ENCODE results near the gene LRBA. TPM values are rescaled to one million over a fixed set of nuclear protein-coding genes. Genes with fewer than 3 reads are reported as not detected.

The LRBA gene
- total and polyA plus RNA-seq, 8 donors = 7.3 to 156 (median 73.9) TPM

GRCh38 chr4:150990993-150991392 lies 24.1 kb downstream of the LRBA start:
- H3K9me3 ChIP-seq = no peaks in the 10 kb centered on the region
- intact Hi-C loops (cut with DNase I; ENCODE audit: low total_unique reads) = no loop called here
- no peak for TF ChIP-seq POLR2AphosphoS5 (IDR thresholded peaks at IDR 0.05)
- no peak for TF ChIP-seq CTCF (IDR thresholded peaks at IDR 0.05)
- no peak for TF ChIP-seq POLR2A (IDR thresholded peaks at IDR 0.05)
- TF ChIP-seq EP300 (IDR thresholded peaks at IDR 0.05) = no peak
- no peaks in the 10 kb centered on the region for H3K4me1 ChIP-seq
- WGBS, 5 donors = 73 to 100% (median 88%) methylated on average over 2 of the region's 2 CpGs
- DNase-seq = no peak
- H3K27ac ChIP-seq = no peak overlapping the region
- H3K36me3 ChIP-seq = no peaks in the 10 kb centered on the region
- H3K4me3 ChIP-seq = no peak overlapping the region
- no peaks in the 10 kb centered on the region for H3K27me3 ChIP-seq

GRCh38 chr4:150990250-150990649 lies 24.8 kb downstream of the LRBA start:
- no peaks in the 10 kb centered on the region for H3K4me1 ChIP-seq

GRCh38 chr4:150988238-150988637 lies 26.8 kb downstream of the LRBA start:
- WGBS, 5 donors = 92 to 99% (median 97%) methylated on average over 2 of the region's 2 CpGs
- DNase-seq = no peak
- H3K4me3 ChIP-seq = no peak overlapping the region
- no peaks in the 10 kb centered on the region for H3K9me3 ChIP-seq
- H3K36me3 ChIP-seq = no peaks in the 10 kb centered on the region
- H3K4me1 ChIP-seq = no peaks in the 10 kb centered on the region
- H3K27me3 ChIP-seq = no peaks in the 10 kb centered on the region
- intact Hi-C loops (cut with DNase I; ENCODE audit: low total_unique reads) = no loop called here
- TF ChIP-seq POLR2AphosphoS5 (IDR thresholded peaks at IDR 0.05) = no peak
- no peak for TF ChIP-seq EP300 (IDR thresholded peaks at IDR 0.05)
- no peak overlapping the region for H3K27ac ChIP-seq

More at GRCh38 chr4:150990250-150990649, 24.8 kb downstream of the LRBA start:
- Histone ChIP-seq H3K27ac (no peak overlapping the region), H3K4me3 (no peak overlapping the region), H3K36me3 (no peaks in the 10 kb centered on the region), H3K27me3 (no peaks in the 10 kb centered on the region), H3K9me3 (no peaks in the 10 kb centered on the region)
- no peak for TF ChIP-seq EP300 (IDR thresholded peaks at IDR 0.05)
- no peak for TF ChIP-seq POLR2AphosphoS5 (IDR thresholded peaks at IDR 0.05)
- no peak for TF ChIP-seq CTCF (IDR thresholded peaks at IDR 0.05)
- no peak for TF ChIP-seq POLR2A (IDR thresholded peaks at IDR 0.05)
- 89 to 92% (median 90%) methylated on average over 3 of the region's 3 CpGs for WGBS, 5 donors
- intact Hi-C loops (cut with DNase I; ENCODE audit: low total_unique reads) = no loop called here
- DNase-seq = no peak

GRCh38 chr4:150987204-150987603 lies 27.9 kb downstream of the LRBA start:
- no peak overlapping the region for H3K4me3 ChIP-seq
- TF ChIP-seq POLR2A (IDR thresholded peaks at IDR 0.05) (no peak), POLR2AphosphoS5 (IDR thresholded peaks at IDR 0.05) (no peak), EP300 (IDR thresholded peaks at IDR 0.05) (no peak), CTCF (IDR thresholded peaks at IDR 0.05) (no peak)
- no peak for DNase-seq
- intact Hi-C loops (cut with DNase I; ENCODE audit: low total_unique reads) = no loop called here
- H3K4me1 ChIP-seq = no peaks in the 10 kb centered on the region
- H3K27ac ChIP-seq = no peak overlapping the region
- H3K36me3 ChIP-seq = no peaks in the 10 kb centered on the region
- WGBS, 5 donors = 91 to 97% (median 94%) methylated on average over 3 of the region's 3 CpGs
- no peaks in the 10 kb centered on the region for H3K9me3 ChIP-seq
- no peaks in the 10 kb centered on the region for H3K27me3 ChIP-seq

GRCh38 chr4:150986085-150986484 lies 29.0 kb downstream of the LRBA start:
- no peak overlapping the region for H3K4me3 ChIP-seq
- no peak overlapping the region for H3K27ac ChIP-seq
- H3K9me3 ChIP-seq = no peaks in the 10 kb centered on the region
- intact Hi-C loops (cut with DNase I; ENCODE audit: low total_unique reads) = no loop called here
- DNase-seq = no peak
- H3K27me3 ChIP-seq = no peaks in the 10 kb centered on the region
- no peaks in the 10 kb centered on the region for H3K36me3 ChIP-seq
- 82 to 97% (median 90%) methylated on average over 4 of the region's 4 CpGs for WGBS, 5 donors
- TF ChIP-seq CTCF (IDR thresholded peaks at IDR 0.05) = no peak
- TF ChIP-seq EP300 (IDR thresholded peaks at IDR 0.05) = no peak
- no peak for TF ChIP-seq POLR2AphosphoS5 (IDR thresholded peaks at IDR 0.05)
- no peak for TF ChIP-seq POLR2A (IDR thresholded peaks at IDR 0.05)
- H3K4me1 ChIP-seq = no peaks in the 10 kb centered on the region

Data from stomach (tissue), 9 donors.